ENCODE results near the gene CD160. TPM values are rescaled to one million over a fixed set of nuclear protein-coding genes. Genes with fewer than 3 reads are reported as not detected.

CD160 gene
- total and polyA plus RNA-seq, 9 donors: 0.10 to 1.9 (median 0.20) TPM; not detected in 4

- DNase-seq: no peak
- WGBS, 3 donors: 38 to 48% (median 41%) methylated on average over 7 of the region's 7 CpGs
- intact Hi-C loops (cut with DNase I): no loop called here
These were observed 11.2 kb upstream of the CD160 start for GRCh38 chr1:145708063-145708462.

GRCh38 chr1:145710291-145711027, 8.8 kb upstream of the CD160 start:
- no peaks in the 10 kb centered on the region for H3K27me3 ChIP-seq
- intact Hi-C loops (cut with DNase I): no loop called here
- H3K27ac ChIP-seq: no peak overlapping the region
- H3K9me3 ChIP-seq: no peaks in the 10 kb centered on the region
- no peak for DNase-seq
- WGBS, 3 donors: 76 to 82% (median 79%) methylated on average over 4 of the region's 4 CpGs
- no peaks in the 10 kb centered on the region for H3K36me3 ChIP-seq
- no peaks in the 10 kb centered on the region for H3K4me1 ChIP-seq (ENCODE audit: insufficient read depth)
- TF ChIP-seq CTCF (IDR thresholded peaks at IDR 0.05): no peak
- TF ChIP-seq EP300 (IDR thresholded peaks at IDR 0.05): no peak
- no peak for TF ChIP-seq POLR2A (IDR thresholded peaks at IDR 0.05)
- H3K4me3 ChIP-seq: no peak overlapping the region

More at GRCh38 chr1:145708063-145708462, 11.2 kb upstream of the CD160 start:
- no peak overlapping the region for H3K27ac ChIP-seq
- H3K9me3 ChIP-seq: no peaks in the 10 kb centered on the region
- no peak overlapping the region for H3K4me3 ChIP-seq
- TF ChIP-seq EP300 (IDR thresholded peaks at IDR 0.05) (no peak), POLR2A (IDR thresholded peaks at IDR 0.05) (no peak), CTCF (IDR thresholded peaks at IDR 0.05) (no peak)
- no peaks in the 10 kb centered on the region for H3K4me1 ChIP-seq (ENCODE audit: insufficient read depth)
- H3K27me3 ChIP-seq: no peaks in the 10 kb centered on the region
- H3K36me3 ChIP-seq: no peaks in the 10 kb centered on the region

GRCh38 chr1:145711213-145711651, 8.1 kb upstream of the CD160 start:
- Histone ChIP-seq H3K27ac (no peak overlapping the region), H3K9me3 (no peaks in the 10 kb centered on the region), H3K36me3 (no peaks in the 10 kb centered on the region), H3K4me1 (ENCODE audit: insufficient read depth) (no peaks in the 10 kb centered on the region), H3K4me3 (no peak overlapping the region), H3K27me3 (no peaks in the 10 kb centered on the region)
- no peak for DNase-seq
- 49 to 63% (median 57%) methylated on average over 3 of the region's 3 CpGs for WGBS, 3 donors
- intact Hi-C loops (cut with DNase I): no loop called here
- TF ChIP-seq POLR2A (IDR thresholded peaks at IDR 0.05): no peak
- TF ChIP-seq CTCF (IDR thresholded peaks at IDR 0.05): no peak
- TF ChIP-seq EP300 (IDR thresholded peaks at IDR 0.05): no peak

GRCh38 chr1:145714524-145715111, 4.7 kb upstream of the CD160 start:
- H3K4me3 ChIP-seq: no peak overlapping the region
- WGBS, 3 donors: 57 to 62% (median 61%) methylated on average over 6 of the region's 6 CpGs
- H3K36me3 ChIP-seq: no peaks in the 10 kb centered on the region
- H3K4me1 ChIP-seq (ENCODE audit: insufficient read depth): no peaks in the 10 kb centered on the region
- H3K27me3 ChIP-seq: no peaks in the 10 kb centered on the region
- no peak for DNase-seq
- no peak overlapping the region for H3K27ac ChIP-seq
- H3K9me3 ChIP-seq: no peaks in the 10 kb centered on the region
- intact Hi-C loops (cut with DNase I): no loop called here
- TF ChIP-seq CTCF (IDR thresholded peaks at IDR 0.05) (no peak), EP300 (IDR thresholded peaks at IDR 0.05) (no peak), POLR2A (IDR thresholded peaks at IDR 0.05) (no peak)

Measured in ovary (tissue), 9 donors.